DND-41 (cell line): ENCODE data around the gene POU2F1.

ENCODE experiments used
- ATAC-seq: fragments of 200-7000 bp; cut with Tn5 transposase; 3 replicates; pipeline ENCODE4 v1.9.1; 2021; ENCODE audit warnings: low read depth; ENCODE audit not compliant: insufficient read depth
- DNase-seq: peaks from one replicate; pipeline ENCODE4 v3.0.0-alpha.2; 2020
- H2AFZ ChIP-seq: 2 replicates; pipeline ENCODE4 v1.6.0; 2012; ENCODE audit warnings: low read depth, low read length
- H3K27ac ChIP-seq: 2 replicates; pipeline ENCODE4 v1.5.1; 2012; ENCODE audit warnings: low read length, inconsistent platforms
- H3K27me3 ChIP-seq: fragments of 200-600 bp; sonication (generic); 2 replicates; pipeline ENCODE4 v1.6.0; 2012; ENCODE audit warnings: low read length, mild to moderate bottlenecking, inconsistent platforms; ENCODE audit not compliant: insufficient read depth, poor library complexity
- H3K36me3 ChIP-seq: 2 replicates; pipeline ENCODE4 v1.5.1; 2012; ENCODE audit warnings: low read length, inconsistent platforms; ENCODE audit not compliant: insufficient read depth
- H3K4me1 ChIP-seq: 2 replicates; pipeline ENCODE4 v1.5.1; 2012; ENCODE audit warnings: mild to moderate bottlenecking, low read length; ENCODE audit not compliant: insufficient read depth
- H3K4me2 ChIP-seq: 2 replicates; pipeline ENCODE4 v1.6.0; 2012; ENCODE audit warnings: mild to moderate bottlenecking, moderate library complexity, low read length, inconsistent platforms; ENCODE audit not compliant: insufficient read depth
- H3K4me3 ChIP-seq, 2 experiments: fragments of 200-600 bp in 1 of 2; shearing (Covaris generic) in 1 of 2; 2 replicates each; pipeline ENCODE4 v1.5.1; 2012 to 2016; ENCODE audit warnings: inconsistent platforms in 2 of 2, low read length in 2 of 2, mild to moderate bottlenecking in 2 of 2, low read depth in 1 of 2, moderate library complexity in 1 of 2
- H3K79me2 ChIP-seq: 2 replicates; pipeline ENCODE4 v1.6.0; 2012; ENCODE audit warnings: low read length, inconsistent platforms; ENCODE audit not compliant: insufficient read depth
- H3K9ac ChIP-seq: 2 replicates; pipeline ENCODE4 v1.6.0; 2012; ENCODE audit warnings: low read depth, mild to moderate bottlenecking, inconsistent platforms, low read length, moderate library complexity
- H3K9me3 ChIP-seq: 2 replicates; pipeline ENCODE4 v1.5.1; 2012; ENCODE audit warnings: low read length, moderate library complexity, mild to moderate bottlenecking, inconsistent platforms; ENCODE audit not compliant: insufficient read depth, severe bottlenecking
- H4K20me1 ChIP-seq: 2 replicates; pipeline ENCODE4 v1.6.0; 2012; ENCODE audit warnings: low read length; ENCODE audit not compliant: insufficient read depth
- CTCF ChIP-seq: IDR thresholded peaks from 2 replicates; pipeline ENCODE4 v1.5.1; 2012; ENCODE audit warnings: borderline replicate concordance, low read length, moderate library complexity, mild to moderate bottlenecking; ENCODE audit not compliant: poor library complexity, severe bottlenecking; ENCODE audit errors: extremely low read depth
- EZH2 ChIP-seq: IDR thresholded peaks from 3 replicates; pipeline ENCODE4 v1.6.1; 2012; ENCODE audit warnings: borderline replicate concordance, low read depth, mild to moderate bottlenecking, moderate library complexity, low read length, inconsistent platforms; ENCODE audit not compliant: severe bottlenecking

POU2F1 gene

GRCh38 chr1:167263819-167264464, 43.3 kb downstream of the POU2F1 start:
- Histone ChIP-seq H4K20me1 (peaks cover 16% of the 10 kb centered on the region; the same call in 1 of the 2 replicates), H3K4me1 (peaks cover 17% of the 10 kb centered on the region), H3K4me3 (no peak overlapping the region), H3K79me2 (peaks cover 84% of the 10 kb centered on the region), H3K36me3 (no peaks in the 10 kb centered on the region), H3K9ac (no peak overlapping the region), H3K27me3 (no peaks in the 10 kb centered on the region), H3K4me2 (no peak overlapping the region), H3K27ac (no peak overlapping the region), H3K9me3 (no peaks in the 10 kb centered on the region), H2AFZ (no peak overlapping the region)
- no peak for DNase-seq
- peak; percentile 38; the same call in 1 of the 3 replicates for ATAC-seq
- TF ChIP-seq EZH2 (no peak), CTCF (no peak)

GRCh38 chr1:167266965-167267364, 46.3 kb downstream of the POU2F1 start:
- Histone ChIP-seq H3K4me2 (no peak overlapping the region), H3K4me1 (peaks cover 17% of the 10 kb centered on the region), H2AFZ (no peak overlapping the region), H3K36me3 (no peaks in the 10 kb centered on the region), H3K79me2 (peaks cover 84% of the 10 kb centered on the region), H3K9ac (no peak overlapping the region), H4K20me1 (peaks cover 13% of the 10 kb centered on the region; the same call in 1 of the 2 replicates), H3K27me3 (no peaks in the 10 kb centered on the region), H3K9me3 (no peaks in the 10 kb centered on the region), H3K4me3 (no peak overlapping the region), H3K27ac (no peak overlapping the region)
- DNase-seq (no peak), ATAC-seq (no peak)
- TF ChIP-seq CTCF (no peak), EZH2 (no peak)

- H3K27ac ChIP-seq, result no peak overlapping the region
- DNase-seq (no peak), ATAC-seq (no peak)
- no peak overlapping the region for H3K9ac ChIP-seq
- H3K4me1 ChIP-seq, result peaks cover 25% of the 10 kb centered on the region
- no peaks in the 10 kb centered on the region for H3K9me3 ChIP-seq
- TF ChIP-seq CTCF (no peak), EZH2 (no peak)
- H3K4me2 ChIP-seq, result no peak overlapping the region
- H3K36me3 ChIP-seq, result no peaks in the 10 kb centered on the region
- no peak overlapping the region for H3K4me3 ChIP-seq
- no peak overlapping the region for H2AFZ ChIP-seq
- H3K79me2 ChIP-seq, result peaks cover 85% of the 10 kb centered on the region
- H3K27me3 ChIP-seq, result no peaks in the 10 kb centered on the region
- peaks cover 17% of the 10 kb centered on the region; the same call in 1 of the 2 replicates for H4K20me1 ChIP-seq
These were observed 47.7 kb downstream of the POU2F1 start for GRCh38 chr1:167268347-167268787.
